Mucosa of rectum (tissue), 2 donors: ENCODE data around the gene ITGB2.

Experiments
- H3K27ac ChIP-seq, 2 donors: one replicate each; pipeline ENCODE4 v1.7.0; 2013; ENCODE audit warnings: inconsistent platforms in 2 of 2, low read depth in 2 of 2, low read length in 2 of 2
- H3K27me3 ChIP-seq, 2 donors: one replicate each; pipeline ENCODE4 v1.7.0; 2013; ENCODE audit warnings: low read length in 2 of 2; ENCODE audit not compliant: control insufficient read depth in 2 of 2, insufficient read depth in 2 of 2
- H3K36me3 ChIP-seq, 2 donors: one replicate each; pipeline ENCODE4 v1.7.0; 2013; ENCODE audit warnings: low read length in 2 of 2; ENCODE audit not compliant: control insufficient read depth in 2 of 2, insufficient read depth in 2 of 2
- H3K4me1 ChIP-seq, 2 donors: one replicate each; pipeline ENCODE4 v1.7.0; 2013; ENCODE audit warnings: low read length in 2 of 2, mild to moderate bottlenecking in 1 of 2; ENCODE audit not compliant: control insufficient read depth in 2 of 2, insufficient read depth in 2 of 2
- H3K4me3 ChIP-seq, 2 donors: one replicate each; pipeline ENCODE4 v1.7.0; 2013; ENCODE audit warnings: low read length in 2 of 2
- H3K9ac ChIP-seq, 2 donors: one replicate each; pipeline ENCODE4 v1.7.0; 2013; ENCODE audit warnings: low read length in 2 of 2, low read depth in 1 of 2, mild to moderate bottlenecking in 1 of 2
- H3K9me3 ChIP-seq, 2 donors: one replicate each; pipeline ENCODE4 v1.7.0; 2013; ENCODE audit warnings: low read length in 2 of 2; ENCODE audit not compliant: control insufficient read depth in 2 of 2
- donor health status: healthy.
- donor health status: Normal muscosa, but diverticular disease.

ITGB2 gene

DNA sequence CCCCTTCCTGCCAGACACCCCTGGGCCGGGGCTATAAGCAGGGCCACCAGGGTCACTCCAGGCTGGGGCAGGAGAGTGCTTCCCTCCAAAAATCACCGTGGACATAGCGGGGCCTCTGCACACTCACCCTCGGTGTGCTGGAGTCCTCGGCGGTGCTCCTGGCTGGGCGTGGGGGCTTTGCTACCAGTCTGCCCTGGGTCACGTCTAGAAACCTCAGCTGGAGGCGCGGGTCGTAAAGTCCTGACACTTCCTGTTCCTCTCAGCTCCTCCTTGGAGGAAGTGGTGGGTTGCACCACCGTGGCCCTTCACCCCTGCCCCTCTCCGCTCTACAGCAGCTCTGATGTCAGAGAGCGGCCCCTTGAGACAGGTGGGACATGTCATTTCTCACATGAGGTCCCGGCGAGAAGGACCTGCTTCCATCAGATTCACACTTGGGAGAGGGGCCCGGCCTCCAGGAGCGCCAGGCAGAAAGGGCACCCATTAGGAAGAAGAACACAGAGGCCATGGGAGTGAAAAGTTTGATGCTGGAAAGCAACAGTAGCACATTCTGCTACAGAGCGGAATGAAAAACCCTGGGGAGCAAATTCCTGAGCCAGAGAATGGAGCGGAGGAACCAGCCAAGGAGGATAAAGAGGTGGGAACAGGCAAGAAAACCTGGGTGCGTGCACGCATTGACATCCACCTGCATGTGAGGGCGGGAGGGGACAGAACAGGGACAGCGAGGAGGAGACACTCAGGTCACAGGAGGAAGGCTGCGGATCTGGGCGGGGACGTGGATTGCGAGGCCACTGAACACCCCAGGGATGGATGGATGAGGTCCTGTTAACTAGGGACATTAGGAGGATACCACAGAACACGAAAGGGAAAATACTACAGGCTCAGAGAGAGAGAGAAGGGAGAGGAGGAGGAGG lies at the start of gene ITGB2:
ITGB2 (minus strand) TSS at position 206 of the 911 bp plus-strand sequence. CDS start 10,117 bp downstream, outside the sequence.
- H3K9ac ChIP-seq = peak within 1 kb of the TSS; percentile 47 to 68
- peaks cover 4% of the 10 kb centered on the region in 2 donors for H3K27me3 ChIP-seq
- H3K27ac ChIP-seq = peak within 1 kb of the TSS in 1 of 2 donors; percentile 68
- peak within 1 kb of the TSS; percentile 46 to 84 for H3K4me3 ChIP-seq
- H3K4me1 ChIP-seq = peaks cover 0 to 3% of the 10 kb centered on the region in 2 donors
- no peaks in the 10 kb centered on the region for H3K9me3 ChIP-seq
- H3K36me3 ChIP-seq = no peaks in the 10 kb centered on the region

- no peaks in the 10 kb centered on the region for H3K27me3 ChIP-seq
- no peak overlapping the region for H3K9ac ChIP-seq
- H3K4me3 ChIP-seq = no peak overlapping the region
- no peak overlapping the region for H3K27ac ChIP-seq
- peaks cover 4 to 10% of the 10 kb centered on the region in 2 donors for H3K36me3 ChIP-seq
- peaks cover 0 to 3% of the 10 kb centered on the region in 2 donors for H3K4me1 ChIP-seq
- no peaks in the 10 kb centered on the region for H3K9me3 ChIP-seq
Measured at GRCh38 chr21:44969931-44970755, 49.4 kb upstream of the ITGB2 start.

- Histone ChIP-seq H3K27me3 (no peaks in the 10 kb centered on the region), H3K4me1 (peaks cover 0 to 3% of the 10 kb centered on the region in 2 donors), H3K36me3 (peaks cover 4 to 5% of the 10 kb centered on the region in 2 donors), H3K27ac (no peak overlapping the region), H3K9ac (no peak overlapping the region), H3K4me3 (no peak overlapping the region), H3K9me3 (no peaks in the 10 kb centered on the region)
Measured at GRCh38 chr21:44969066-44969670, 48.5 kb upstream of the ITGB2 start.

GRCh38 chr21:44967082-44968047 lies 46.7 kb upstream of the ITGB2 start:
- H3K4me1 ChIP-seq = peaks cover 0 to 3% of the 10 kb centered on the region in 2 donors
- no peak overlapping the region for H3K9ac ChIP-seq
- no peaks in the 10 kb centered on the region for H3K27me3 ChIP-seq
- H3K9me3 ChIP-seq = no peaks in the 10 kb centered on the region
- no peak overlapping the region for H3K27ac ChIP-seq
- peaks cover 4 to 8% of the 10 kb centered on the region in 2 donors for H3K36me3 ChIP-seq
- no peak overlapping the region for H3K4me3 ChIP-seq

- H3K9ac ChIP-seq = no peak overlapping the region
- H3K4me1 ChIP-seq = peaks cover 0 to 3% of the 10 kb centered on the region in 2 donors
- no peak overlapping the region for H3K27ac ChIP-seq
- no peak overlapping the region for H3K4me3 ChIP-seq
- H3K27me3 ChIP-seq = no peaks in the 10 kb centered on the region
- H3K36me3 ChIP-seq = peaks cover 6 to 11% of the 10 kb centered on the region in 2 donors
- no peaks in the 10 kb centered on the region for H3K9me3 ChIP-seq
Measured at GRCh38 chr21:44966135-44967081, 45.7 kb upstream of the ITGB2 start.

DNA sequence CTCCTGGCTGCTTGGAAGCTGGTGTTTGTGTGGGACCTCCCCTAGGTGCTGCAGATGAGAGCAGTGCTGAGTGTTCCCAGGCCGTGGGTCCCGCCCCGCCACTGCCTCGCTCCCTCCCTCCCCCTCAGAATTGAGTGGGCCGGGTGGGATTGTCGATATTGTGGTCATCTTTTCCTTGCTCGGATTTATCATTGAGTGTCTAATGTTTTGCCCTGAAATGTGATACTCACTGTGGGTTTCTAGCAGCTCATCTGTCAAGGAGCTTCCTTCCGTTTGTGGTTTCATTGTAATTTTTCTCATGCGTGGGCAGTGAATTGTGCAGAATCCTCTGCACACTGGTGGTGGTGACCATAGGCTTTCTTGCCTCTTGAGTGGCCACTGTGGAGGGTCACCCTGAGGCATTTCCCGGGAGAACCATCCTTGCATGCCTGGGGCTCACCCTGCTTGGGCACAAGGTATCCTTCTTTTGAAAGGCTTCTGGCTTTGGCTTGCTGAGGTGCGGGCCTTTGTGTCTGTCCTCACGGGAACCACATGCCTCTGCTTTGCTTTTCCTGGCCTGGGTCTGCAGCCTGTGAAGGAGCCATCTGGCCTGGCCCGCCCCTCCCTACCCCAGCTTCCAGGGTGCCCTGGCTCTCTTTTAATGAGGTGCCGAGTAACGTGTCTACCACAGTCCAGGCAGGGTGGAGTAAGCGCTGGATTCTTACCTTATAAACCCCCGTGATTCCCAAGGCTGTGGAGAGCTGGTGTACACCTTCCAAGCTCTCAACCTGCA lies 44.7 kb upstream of the ITGB2 start:
- no peak overlapping the region for H3K4me3 ChIP-seq

GRCh38 chr21:44964381-44964780 lies 43.7 kb upstream of the ITGB2 start:
- Histone ChIP-seq H3K36me3 (peaks cover 8 to 18% of the 10 kb centered on the region in 2 donors), H3K27ac (no peak overlapping the region), H3K27me3 (no peaks in the 10 kb centered on the region), H3K4me3 (no peak overlapping the region), H3K9ac (no peak overlapping the region), H3K4me1 (peaks cover 0 to 5% of the 10 kb centered on the region in 2 donors), H3K9me3 (no peaks in the 10 kb centered on the region)

More for the DNA sequence above, 44.7 kb upstream of the ITGB2 start:
- H3K4me1 ChIP-seq = peaks cover 0 to 3% of the 10 kb centered on the region in 2 donors
- peaks cover 8 to 13% of the 10 kb centered on the region in 2 donors for H3K36me3 ChIP-seq
- no peak overlapping the region for H3K27ac ChIP-seq
- no peaks in the 10 kb centered on the region for H3K27me3 ChIP-seq
- H3K9me3 ChIP-seq = no peaks in the 10 kb centered on the region
- H3K9ac ChIP-seq = no peak overlapping the region

DNA sequence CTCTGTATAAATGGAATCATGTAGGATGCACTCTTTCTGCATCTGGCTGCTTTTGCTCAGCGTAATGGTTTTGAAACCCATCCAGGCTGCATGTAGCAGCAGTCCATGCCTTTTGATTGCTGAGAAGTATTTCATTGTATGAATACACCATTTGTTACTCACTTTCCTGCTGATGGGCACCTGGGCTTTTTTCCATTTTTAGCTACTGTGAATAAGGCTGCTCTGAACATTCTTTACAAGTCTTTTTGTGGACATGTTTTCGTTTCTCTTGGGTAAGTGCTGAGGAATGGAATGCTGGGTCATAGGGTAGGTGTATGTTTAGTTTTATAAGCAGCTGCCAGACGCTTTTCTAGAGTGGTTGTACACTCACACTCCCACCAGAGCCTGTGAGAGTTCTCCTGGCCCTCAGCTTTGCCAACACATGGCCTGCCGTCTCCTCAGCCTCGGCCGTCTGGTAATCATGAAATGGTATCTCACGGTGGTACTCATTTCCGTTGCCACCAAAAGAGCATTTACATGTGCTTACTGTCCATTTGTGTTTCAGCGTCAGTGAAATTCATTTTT lies 41.8 kb upstream of the ITGB2 start:
- no peak overlapping the region for H3K27ac ChIP-seq

More for the DNA sequence above, 41.8 kb upstream of the ITGB2 start:
- no peaks in the 10 kb centered on the region for H3K27me3 ChIP-seq
- H3K4me1 ChIP-seq = peaks cover 0 to 10% of the 10 kb centered on the region in 2 donors
- H3K9ac ChIP-seq = no peak overlapping the region
- H3K4me3 ChIP-seq = no peak overlapping the region
- no peaks in the 10 kb centered on the region for H3K9me3 ChIP-seq
- peaks cover 7 to 18% of the 10 kb centered on the region in 2 donors for H3K36me3 ChIP-seq
